HG03039 (cell line): Measurements from ENCODE around the gene GAN.

Experiments used
- ATAC-seq: cut with Tn5 transposase; IDR thresholded peaks from one replicate; pipeline ENCODE4 v1.9.1; 2021; ENCODE audit warnings: mild to moderate bottlenecking, moderate library complexity; ENCODE audit not compliant: unreplicated experiment

Gene GAN, protein sequence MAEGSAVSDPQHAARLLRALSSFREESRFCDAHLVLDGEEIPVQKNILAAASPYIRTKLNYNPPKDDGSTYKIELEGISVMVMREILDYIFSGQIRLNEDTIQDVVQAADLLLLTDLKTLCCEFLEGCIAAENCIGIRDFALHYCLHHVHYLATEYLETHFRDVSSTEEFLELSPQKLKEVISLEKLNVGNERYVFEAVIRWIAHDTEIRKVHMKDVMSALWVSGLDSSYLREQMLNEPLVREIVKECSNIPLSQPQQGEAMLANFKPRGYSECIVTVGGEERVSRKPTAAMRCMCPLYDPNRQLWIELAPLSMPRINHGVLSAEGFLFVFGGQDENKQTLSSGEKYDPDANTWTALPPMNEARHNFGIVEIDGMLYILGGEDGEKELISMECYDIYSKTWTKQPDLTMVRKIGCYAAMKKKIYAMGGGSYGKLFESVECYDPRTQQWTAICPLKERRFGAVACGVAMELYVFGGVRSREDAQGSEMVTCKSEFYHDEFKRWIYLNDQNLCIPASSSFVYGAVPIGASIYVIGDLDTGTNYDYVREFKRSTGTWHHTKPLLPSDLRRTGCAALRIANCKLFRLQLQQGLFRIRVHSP

DNA sequence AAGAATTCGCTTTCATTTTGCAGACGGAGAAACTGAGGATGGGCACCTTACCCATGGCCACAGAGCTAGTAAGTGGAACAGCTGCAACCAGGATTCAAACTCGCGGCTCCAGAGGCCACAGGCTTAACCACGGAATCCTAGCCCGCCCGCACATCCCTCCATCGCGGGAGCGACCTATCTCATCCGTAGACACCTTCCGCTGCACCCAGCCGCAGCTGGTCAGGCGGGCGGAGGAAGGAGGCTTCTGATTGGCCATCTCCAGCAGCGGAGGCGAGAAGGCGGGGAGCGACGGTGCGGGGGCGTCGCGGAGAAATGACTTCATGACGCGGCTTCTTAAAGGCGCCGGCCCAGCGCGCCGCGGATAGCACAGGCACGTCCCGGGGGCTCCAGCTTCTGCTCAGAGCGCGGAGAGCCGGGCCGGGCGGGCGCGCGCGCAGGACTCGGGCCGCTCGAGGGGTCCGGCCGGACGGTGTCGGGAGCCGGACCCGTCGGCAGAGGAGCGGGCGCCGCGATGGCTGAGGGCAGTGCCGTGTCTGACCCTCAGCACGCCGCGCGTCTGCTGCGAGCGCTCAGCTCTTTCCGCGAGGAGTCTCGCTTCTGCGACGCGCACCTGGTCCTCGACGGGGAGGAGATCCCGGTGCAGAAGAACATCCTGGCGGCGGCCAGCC is at the start of gene GAN:
Gene GAN, plus strand, starts transcription at position 360 of the 668 bp plus-strand sequence. Its CDS starts 152 bp downstream, at position 512.
- peak; percentile 95 for ATAC-seq

DNA sequence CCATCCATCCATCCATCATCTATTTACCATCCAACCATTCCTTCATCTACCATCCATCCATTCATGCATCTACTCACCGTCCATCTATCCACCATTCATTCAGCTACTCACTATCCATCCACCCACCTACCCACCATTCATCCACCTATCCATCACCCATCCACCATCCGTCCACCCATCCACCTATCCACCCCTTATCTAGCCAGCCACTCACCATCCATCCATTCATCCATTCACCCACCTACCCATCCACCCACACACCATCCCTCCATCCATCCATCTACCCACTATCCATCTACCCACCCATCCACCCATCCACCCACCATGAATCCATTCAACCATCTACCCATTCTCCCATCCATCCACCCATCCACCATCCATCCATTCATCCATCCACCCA is 49.7 kb upstream of the GAN start:
- no peak for ATAC-seq

DNA sequence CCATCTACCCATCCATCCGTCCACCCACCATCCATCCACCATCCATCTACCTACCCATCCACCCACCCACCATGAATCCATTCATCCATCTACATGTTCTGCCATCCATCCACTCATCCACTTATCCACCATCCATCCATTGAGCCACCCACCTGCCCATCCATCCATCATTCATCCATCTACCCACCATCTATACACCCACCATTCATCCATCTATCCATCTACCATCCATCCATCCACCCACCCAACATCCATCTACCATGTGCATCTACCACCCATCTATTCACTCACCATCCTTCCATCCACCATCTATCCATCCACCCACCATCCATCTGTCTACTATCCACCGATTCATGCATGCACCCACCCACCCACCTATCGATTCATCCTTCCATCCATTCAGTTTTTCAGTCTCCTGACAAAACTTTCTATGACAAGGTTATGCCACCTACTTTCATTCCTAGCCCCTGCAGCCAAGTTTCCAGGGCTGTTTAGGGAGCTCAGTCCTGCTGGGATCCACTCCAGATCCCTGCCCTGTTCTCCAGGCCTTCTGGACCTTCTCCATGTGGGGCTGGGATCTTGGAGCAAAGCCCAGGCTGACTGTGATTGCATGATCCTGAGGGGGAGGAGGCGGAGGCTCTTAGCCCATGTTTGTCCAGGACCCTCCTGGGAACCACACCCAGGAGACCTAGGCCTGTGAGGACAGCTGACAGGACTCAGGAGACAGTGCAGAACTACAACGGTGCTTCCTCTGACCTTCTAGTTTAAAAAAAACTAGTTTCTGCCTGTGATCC is 48.9 kb upstream of the GAN start:
- no peak for ATAC-seq

DNA sequence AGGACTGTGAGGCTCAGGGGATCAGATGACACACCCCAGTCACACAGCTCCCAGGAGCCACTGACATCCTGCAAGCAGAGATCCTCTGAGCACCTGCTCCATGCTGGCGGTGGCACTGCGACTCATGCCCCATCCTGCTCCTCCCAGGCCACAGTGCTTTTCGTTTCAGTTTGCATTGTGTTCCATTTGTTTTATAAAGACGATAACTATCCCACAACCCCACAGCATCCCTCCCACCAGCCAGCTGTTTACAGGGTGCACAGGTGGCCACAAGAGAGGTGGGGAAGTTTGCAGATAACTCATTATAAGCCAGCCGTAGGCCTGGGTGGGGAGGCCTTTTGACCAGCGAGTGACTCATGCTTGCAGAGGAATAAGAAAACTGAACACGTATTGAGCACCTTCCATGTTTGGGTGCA is 48.1 kb upstream of the GAN start:
- ATAC-seq = no peak

DNA sequence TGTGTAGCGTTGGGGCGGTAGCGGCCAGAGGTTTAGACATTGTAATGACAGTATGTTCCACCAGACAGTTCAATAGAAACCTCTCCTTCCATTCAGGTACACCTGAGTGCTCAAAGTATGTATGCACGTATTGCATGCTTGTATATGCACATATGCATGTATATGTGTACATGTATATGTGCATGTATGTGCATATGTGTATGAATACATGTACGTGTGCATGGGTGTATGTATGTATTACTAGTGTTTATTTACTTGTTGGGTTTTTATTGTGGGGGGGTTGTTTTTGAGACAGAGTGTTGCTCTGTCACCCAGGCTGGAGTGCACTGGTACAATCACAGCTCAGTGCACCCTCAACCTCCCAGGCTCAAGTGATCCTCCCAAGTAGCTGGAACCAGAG is 46.3 kb upstream of the GAN start:
- ATAC-seq = no peak

DNA sequence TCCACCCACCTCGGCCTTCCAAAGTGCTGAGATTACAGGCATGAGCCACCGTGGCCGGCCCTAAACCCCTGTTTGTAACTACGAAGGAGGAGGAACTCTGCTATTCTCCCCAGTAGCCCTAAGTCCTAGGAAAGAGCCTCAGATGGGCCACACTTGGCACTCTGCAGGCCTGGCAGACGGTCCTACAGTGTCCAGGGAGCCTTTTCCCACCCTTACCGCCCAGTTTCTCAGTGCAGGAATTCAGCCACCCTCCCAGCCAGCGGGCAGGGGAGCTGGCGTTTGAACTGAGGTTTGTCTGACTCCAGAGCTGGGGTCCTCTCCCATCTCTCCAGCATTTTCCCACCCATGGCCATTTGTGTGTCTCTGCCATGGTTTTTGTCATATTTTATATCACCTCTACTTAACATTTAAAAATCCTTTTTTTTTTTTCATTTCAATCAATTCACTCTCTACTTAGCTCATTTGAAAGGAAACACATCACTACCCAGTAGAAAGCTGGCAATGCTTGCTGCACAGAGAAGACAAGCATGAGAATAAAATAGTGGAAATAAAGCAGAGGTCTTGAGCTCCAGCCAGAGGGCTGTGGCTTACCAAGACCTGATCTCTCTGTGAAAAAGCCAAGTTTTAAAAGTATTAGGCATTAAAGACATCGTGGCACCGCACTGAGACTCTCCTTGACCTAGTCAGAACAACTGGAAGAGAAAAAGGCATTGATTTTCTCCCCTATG is 41.4 kb upstream of the GAN start:
- ATAC-seq = no peak

DNA sequence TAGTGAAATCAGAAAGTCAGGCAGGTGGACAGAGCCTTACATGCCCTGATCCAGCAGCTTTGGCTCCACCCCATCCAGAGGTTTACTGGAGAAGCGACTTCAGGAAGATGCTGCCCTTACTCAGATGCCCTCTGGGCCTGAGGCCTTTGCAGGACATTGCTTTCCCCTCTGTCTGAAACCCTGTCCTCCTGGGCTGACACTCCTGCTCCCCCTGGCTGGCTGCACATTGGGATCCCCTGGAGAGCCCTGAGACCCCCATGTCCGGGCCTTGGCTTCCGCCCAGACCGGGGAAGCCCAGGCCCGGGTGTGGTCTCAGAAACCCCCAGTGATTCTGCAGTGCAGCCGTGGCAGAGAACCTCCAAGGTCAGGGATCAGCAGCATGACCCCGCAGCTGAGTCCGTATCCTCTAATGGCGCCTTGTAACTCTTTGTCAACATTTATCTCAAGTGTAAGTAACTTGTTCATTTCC is 39.7 kb upstream of the GAN start:
- ATAC-seq = no peak

DNA sequence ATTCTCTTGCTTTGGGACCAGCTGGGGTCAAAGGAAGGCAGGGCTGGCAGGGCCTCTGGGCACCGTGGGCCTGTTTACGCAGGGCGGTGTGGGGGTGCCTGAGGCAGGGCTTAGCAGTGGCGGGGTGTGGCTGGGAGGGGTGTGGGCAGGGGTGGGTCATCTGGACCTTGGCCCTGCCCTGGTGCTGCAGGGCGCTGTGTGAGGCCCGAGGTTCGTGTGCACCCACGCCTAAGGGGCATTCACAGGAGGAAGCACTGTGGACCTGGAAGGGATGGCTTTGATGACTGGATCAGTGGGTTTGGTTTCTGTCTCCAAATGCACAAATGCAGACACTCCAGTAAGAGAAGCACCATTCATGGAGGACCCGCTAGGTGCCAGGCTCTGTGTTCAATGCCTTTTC is 39.0 kb upstream of the GAN start:
- no peak for ATAC-seq

DNA sequence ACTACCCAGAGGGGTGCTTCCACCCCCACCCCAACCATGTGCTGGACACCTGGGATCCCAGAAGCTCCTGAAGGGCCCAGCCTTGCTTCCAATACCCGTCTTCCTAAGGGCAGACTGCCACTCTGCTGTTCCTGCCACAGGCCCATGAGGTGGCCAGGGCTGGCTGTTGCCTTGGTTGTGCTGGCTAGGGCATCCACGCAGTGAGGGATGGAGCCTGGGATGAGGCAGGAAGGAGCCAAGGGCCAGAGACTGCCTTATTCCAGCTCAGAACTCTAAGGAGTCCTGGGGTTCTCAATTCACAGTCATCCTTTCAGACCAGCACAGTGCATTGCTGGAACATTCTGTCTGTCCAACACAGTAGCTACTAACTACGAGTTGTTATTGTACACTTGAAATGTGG is 38.4 kb upstream of the GAN start:
- no peak for ATAC-seq

DNA sequence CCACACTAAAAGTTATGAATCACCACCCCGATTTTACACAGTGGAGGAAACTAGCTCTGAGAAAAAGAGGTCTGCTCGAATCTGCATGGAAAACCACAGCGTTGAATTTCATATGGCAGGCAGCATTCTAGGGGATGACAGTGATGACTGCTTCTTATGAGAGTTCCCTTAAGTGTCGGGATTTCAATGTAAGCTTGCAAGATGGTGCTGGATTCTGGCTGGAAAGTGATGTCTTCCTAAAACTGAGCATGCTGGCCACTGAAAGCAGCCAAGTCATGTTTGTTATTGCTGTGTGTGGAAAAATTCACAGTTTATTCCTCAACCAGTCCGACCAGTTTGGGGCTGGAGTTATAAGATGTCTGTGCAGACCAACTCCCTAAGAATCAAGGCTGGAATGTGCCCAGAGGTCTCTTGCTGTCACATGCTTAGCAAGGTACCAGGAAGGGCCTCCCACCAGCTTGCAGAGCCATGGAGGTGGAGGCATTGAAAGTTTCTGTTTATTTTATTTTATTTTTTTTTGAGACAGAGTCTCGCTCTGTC is 37.2 kb upstream of the GAN start:
- ATAC-seq = no peak

DNA sequence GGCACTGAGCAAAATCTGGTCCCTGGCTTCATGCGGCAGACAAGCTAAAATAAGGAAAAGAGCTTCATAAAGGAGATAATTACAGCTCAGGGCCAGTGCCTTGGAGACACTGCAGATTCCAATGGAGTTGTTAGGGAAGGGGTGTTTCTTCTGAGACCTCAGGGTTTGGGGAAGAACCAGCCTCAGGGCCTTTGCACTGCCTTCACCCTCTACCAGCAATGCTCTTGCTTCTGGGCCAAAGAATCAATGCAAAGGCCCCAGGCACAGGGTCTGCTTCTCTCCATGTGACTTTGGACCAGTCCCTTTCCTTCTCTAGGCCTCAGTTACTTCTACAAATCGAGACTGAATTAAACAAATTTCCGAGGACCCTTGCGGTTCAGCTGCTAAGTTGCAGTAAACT is 36.2 kb upstream of the GAN start:
- no peak for ATAC-seq

DNA sequence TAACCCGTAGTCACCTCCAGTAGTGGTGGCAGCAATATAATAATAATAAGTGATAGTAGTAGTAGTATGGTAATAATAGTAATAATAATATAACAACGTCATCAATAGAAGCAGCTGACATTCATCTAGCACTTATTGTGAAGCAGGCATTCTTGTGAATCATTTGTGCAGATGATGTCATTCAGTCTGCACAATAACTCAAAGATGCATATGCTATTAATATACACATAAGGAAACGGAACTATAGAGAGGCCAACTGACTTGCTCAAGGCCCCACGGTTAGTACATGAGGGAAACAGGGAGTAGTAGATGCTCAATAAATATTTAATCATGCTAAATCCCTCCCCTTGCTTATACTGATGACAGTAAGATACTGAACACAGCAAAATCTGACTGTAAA is 35.4 kb upstream of the GAN start:
- ATAC-seq = no peak

DNA sequence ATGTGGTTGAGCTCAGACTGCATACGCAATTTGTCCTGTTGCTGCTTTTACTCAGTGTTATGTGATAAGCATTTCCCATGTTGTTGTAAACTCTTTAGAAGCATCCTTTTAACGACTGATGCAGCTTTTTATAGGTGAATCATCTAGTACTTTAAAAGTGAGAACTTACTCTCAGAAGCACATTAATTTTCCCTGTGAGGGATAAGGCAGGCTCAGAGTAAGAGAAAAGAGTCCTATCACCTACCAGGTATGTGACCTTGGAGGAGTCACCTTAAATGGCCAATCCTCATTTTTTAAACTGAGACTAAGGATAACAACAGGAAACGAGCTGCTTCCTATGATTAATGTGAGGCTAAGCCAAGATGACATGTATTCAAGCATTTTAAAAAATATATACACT is 34.4 kb upstream of the GAN start:
- no peak for ATAC-seq

DNA sequence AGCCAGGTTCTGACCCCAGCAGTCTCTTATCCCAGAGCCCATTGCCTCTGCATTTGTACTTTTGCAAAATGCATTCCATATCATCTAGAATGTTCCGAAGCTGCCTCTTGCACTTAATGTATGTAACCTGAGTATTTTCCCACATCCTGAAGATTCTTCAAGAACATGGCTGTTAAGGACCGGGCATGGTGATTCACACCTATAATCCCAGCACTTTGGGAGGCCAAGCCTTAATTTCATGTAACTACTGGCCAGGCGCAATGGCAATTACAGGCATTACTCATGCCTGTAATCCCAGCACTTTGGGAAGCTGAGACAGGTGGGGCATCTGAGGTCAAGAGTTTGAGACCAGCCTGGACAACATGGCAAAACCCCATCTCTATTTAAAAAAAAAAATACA is 31.7 kb upstream of the GAN start:
- no peak for ATAC-seq

DNA sequence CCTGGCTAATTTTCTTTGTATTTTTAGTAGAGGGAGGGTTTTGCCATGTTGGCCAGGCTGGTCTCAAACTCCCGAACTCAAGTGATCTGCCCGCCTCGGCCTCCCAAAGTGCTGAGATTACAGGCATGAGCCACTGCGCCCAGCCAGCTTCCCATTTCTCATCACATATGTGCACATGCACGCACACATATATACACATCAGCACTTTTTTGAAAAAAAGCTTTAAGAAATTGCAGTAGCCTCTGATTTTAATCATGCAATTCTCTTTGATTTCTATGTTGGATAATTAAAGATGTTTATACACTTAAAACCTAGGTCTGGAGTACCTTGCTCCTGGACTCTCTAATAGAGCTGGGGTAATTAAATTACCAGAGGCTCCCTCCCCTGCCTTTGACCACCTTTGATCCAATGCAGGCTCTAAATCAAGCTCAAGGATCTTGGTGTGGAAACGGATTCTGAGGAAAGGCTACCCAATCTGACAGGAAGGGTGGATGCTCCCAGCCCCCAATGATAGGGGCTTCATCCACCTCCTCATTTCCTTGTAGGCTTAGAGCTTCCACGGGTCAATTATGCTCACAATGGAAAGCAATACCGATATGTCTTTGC is 29.7 kb upstream of the GAN start:
- ATAC-seq = no peak

DNA sequence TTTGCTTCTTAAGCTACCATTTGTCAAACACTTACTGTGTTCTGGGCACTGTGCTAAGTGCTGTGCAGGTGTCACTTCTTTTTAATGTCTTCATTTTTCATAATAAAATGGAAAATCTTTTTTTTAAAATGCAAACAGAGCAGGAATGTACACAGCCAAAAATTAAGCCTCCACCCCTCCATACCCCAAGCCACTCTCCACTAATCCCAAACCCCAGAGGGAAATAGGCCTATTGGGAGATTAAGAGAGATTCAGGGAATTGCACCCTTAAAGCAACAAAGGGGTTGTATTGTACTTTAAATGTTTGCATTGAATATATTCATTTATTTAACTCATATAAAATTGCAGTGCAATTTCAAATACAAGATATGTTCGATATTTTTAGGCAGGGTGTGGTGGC is 28.6 kb upstream of the GAN start:
- no peak for ATAC-seq

DNA sequence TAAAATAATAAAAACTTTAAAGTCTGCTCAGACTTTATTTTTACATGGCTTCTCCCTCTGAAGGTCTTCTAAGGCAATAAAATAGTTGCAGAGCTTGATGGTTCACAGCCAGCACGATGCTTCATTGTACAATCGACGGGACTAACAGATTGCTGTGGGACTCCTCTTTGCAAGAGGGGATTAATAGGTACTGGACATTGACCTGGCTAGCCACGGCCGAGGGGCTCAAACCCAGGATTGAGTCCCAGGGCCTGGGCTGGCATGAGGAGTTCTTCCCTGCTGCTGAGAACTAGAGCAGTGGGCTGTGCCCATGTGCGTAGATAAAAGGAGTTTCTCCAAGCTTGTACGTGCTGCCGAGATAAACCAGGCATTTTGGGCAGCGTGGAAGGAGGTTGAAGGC is 23.6 kb upstream of the GAN start:
- ATAC-seq = no peak

DNA sequence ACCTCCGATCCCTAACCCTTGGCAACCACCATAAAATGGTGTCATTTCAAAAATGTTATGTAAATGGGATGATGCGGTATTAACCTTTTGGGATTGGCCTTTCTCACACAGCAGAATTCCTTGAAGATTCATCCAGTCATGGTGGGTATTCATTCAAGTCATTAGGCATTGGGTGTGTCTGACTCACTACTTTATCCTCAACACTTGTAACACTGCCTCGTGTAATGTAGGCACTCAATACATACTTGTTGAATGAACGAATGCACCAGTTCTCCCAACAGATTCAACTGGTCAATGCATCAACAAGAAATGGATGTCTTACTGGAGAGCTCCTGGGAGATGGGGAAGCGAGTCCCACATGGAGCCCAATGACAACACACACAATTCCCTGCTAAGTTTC is 21.8 kb upstream of the GAN start:
- ATAC-seq = no peak

DNA sequence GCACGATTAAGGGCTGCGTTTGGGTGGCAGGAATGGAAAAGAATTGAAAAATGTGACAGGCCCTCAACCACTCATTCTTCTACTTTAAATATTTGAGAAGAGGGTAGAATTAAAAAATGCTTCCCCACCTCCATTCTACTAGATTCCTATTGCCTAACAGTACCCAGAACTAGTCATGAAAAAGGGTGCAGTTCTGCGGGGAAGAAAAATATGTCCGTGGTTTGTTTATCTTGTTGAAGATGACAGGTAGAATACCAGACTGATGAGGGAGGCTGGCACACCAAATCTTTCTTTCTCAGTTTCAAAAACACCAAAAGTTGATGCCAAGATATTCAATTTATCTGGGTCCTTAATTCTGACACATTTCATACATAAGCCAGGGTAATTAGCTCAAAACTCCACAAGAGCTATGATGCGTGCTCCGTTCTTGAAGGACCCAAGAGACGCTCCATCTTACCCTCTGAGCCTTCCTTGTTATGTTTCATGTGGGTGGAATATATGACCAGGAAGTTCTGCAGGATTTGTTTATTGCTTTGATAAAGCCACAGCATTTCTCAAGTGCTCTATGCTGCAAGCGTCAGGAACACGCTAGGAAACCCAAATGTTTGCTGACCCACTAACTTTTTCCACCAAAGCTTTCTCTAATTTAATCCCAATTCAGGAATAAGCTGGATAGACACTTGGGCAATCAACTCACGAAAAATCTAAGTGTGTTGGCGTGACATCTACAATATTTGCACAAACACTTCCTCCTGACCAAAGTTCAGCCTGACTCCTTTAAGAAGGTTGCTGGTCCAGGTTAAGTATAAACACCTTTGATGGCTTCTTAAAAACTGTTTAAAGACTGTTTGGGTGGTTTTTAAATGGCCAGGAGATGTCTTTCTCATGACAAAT is 20.6 kb upstream of the GAN start:
- no peak for ATAC-seq
